ENCODE results near the gene NCOR1. TPM values are rescaled to one million over a fixed set of nuclear protein-coding genes. Genes with fewer than 3 reads are reported as not detected.

The NCOR1 gene
- total RNA-seq, 1 experiment from 2014 or later = 124 TPM

- TF ChIP-seq FOXK1 (CRISPR knock-in tag; IDR thresholded peaks at IDR 0.05) = no peak
- no peak for TF ChIP-seq ELF4 (CRISPR knock-in tag; IDR thresholded peaks at IDR 0.05; ENCODE audit: low read depth)
- TF ChIP-seq CREM (CRISPR knock-in tag; IDR thresholded peaks at IDR 0.05) = no peak
Observed at GRCh38 chr17:16037636-16038035, 177.7 kb downstream of the NCOR1 start (continued).

GRCh38 chr17:16036261-16036660 lies 179.1 kb downstream of the NCOR1 start:
- Mint-ChIP-seq H3K27ac (no peak overlapping the region), H3K36me3 (peaks cover 85% of the 10 kb centered on the region), H3K27me3 (ENCODE audit: low read depth) (no peaks in the 10 kb centered on the region), H3K4me1 (peaks cover 14% of the 10 kb centered on the region), H3K9me3 (peaks cover 5% of the 10 kb centered on the region; the same call in 1 of the 2 replicates), H3K4me3 (no peak overlapping the region)
- ATAC-seq (no peak), DNase-seq (ENCODE audit: low spot score) (no peak)
- TF ChIP-seq, protein P1, sequence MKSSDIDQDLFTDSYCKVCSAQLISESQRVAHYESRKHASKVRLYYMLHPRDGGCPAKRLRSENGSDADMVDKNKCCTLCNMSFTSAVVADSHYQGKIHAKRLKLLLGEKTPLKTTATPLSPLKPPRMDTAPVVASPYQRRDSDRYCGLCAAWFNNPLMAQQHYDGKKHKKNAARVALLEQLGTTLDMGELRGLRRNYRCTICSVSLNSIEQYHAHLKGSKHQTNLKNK (CRISPR knock-in tag; IDR thresholded peaks at IDR 0.05) = no peak
- TF ChIP-seq EMX1 (CRISPR knock-in tag; IDR thresholded peaks at IDR 0.05) = no peak
- TF ChIP-seq IRF1 (CRISPR knock-in tag; IDR thresholded peaks at IDR 0.05) = no peak
- no peak for TF ChIP-seq NR3C1 (CRISPR knock-in tag; conservative IDR thresholded peaks at IDR 0.05; ENCODE audit: low read depth)
- ChIA-PET POLR2A (no interaction called here), CTCF (no interaction called here)

DNA sequence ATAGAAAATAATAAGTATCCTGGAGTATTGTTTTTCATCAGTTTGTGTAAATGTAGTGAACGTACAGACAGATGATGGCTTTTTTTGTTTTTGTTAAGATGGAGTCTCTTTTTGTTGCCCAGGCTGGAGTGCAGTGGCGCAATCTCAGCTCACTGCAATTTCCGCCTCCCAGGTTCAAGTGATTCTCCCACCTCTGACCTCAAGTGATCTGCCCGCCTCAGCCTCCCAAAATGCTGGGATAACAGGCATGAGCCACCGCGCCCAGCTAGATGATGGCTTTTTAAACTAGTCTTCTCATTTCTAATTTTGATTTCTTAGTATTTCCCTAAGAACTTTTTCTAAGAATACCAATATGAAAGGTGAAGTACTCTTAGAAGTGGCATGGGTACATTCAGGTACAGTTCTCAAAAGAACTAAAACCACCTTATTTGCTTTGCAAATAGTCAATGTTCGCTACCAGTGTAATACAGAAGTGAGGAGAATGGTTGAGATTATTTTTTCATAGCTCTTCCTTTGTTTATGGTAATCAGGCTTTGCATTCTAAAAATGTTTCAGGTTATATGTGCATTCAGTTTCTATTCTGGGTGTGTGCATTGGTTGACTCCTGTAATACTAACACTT lies 181.5 kb downstream of the NCOR1 start:
- ChIA-PET CTCF (no interaction called here), POLR2A (no interaction called here)
- H3K27ac Mint-ChIP-seq = peak overlapping the region; percentile 63; the same call in 1 of the 2 replicates
- no peak for TF ChIP-seq CDX4 (CRISPR knock-in tag; IDR thresholded peaks at IDR 0.05; ENCODE audit: borderline replicate concordance)
- TF ChIP-seq CREM (CRISPR knock-in tag; IDR thresholded peaks at IDR 0.05) = no peak
- no peak for TF ChIP-seq TP53 (CRISPR knock-in tag; IDR thresholded peaks at IDR 0.05)
- no peak for TF ChIP-seq PRDM15 (CRISPR knock-in tag; IDR thresholded peaks at IDR 0.05)
- no peak for TF ChIP-seq NFE2L1 (CRISPR knock-in tag; IDR thresholded peaks at IDR 0.05)
- TF ChIP-seq GRHL2 (CRISPR knock-in tag; IDR thresholded peaks at IDR 0.05; ENCODE audit: insufficient replicate concordance, severe bottlenecking) = no peak
- no peak for TF ChIP-seq ZSCAN18 (CRISPR knock-in tag; IDR thresholded peaks at IDR 0.05)
- TF ChIP-seq TEAD4 (CRISPR knock-in tag; IDR thresholded peaks at IDR 0.05) = no peak
- no peak for TF ChIP-seq ZNF423 (CRISPR knock-in tag; IDR thresholded peaks at IDR 0.05)
- TF ChIP-seq ETV6 (CRISPR knock-in tag; IDR thresholded peaks at IDR 0.05) = no peak
- no peak for TF ChIP-seq ZNF532 (CRISPR knock-in tag; IDR thresholded peaks at IDR 0.05; ENCODE audit: borderline replicate concordance)
- ATAC-seq = no peak
- H3K36me3 Mint-ChIP-seq = peaks cover 87% of the 10 kb centered on the region
- H3K4me1 Mint-ChIP-seq = peaks cover 14% of the 10 kb centered on the region
- H3K4me3 Mint-ChIP-seq = no peak overlapping the region
- no peak for DNase-seq (ENCODE audit: low spot score)
- H3K9me3 Mint-ChIP-seq = peaks cover 5% of the 10 kb centered on the region; the same call in 1 of the 2 replicates
- no peaks in the 10 kb centered on the region for H3K27me3 Mint-ChIP-seq (ENCODE audit: low read depth)

Measured in WTC11 (cell line).